IMR-90 (cell line): ENCODE measurements around the gene YKT6. TPM values are rescaled to one million over a fixed set of nuclear protein-coding genes. Genes with fewer than 3 reads are reported as not detected.

ENCODE experiments used
- ATAC-seq: fragments of 200-7000 bp; cut with Tn5 transposase; 2 replicates; pipeline ENCODE4 v1.9.1; 2020; ENCODE audit warnings: low read depth, mild to moderate bottlenecking, moderate library complexity
- BruUV-seq: library from RNA; stranded (reverse); fragments of 400-500 nt; replicated peaks from 2 replicates; lab custom pipeline; 2021; lab: Mats Ljungman, UMichigan
- CTCF ChIA-PET: fragments of 300-600 bp; formaldehyde crosslinking; extraction: SDS; loops from one replicate; lab custom pipeline; 2021; ENCODE audit warnings: antibody characterized with exemption; lab: Yijun Ruan, JAX
- POLR2A ChIA-PET: fragments of 300-600 bp; sonication (Branson Sonifier 250); formaldehyde crosslinking; loops from one replicate; lab custom pipeline; 2022; ENCODE audit warnings: antibody characterized with exemption; ENCODE audit not compliant: unreplicated experiment; lab: Charles Lee
- DNase-seq: peaks from one replicate; pipeline ENCODE4 v3.0.0; 2013
- H2AFZ ChIP-seq: replicated peaks from 2 replicates; pipeline ENCODE3; 2013; ENCODE audit warnings: low read length, mild to moderate bottlenecking; ENCODE audit not compliant: poor library complexity
- H2AK5ac ChIP-seq: 2 replicates; pipeline ENCODE4 v1.6.1; 2013; ENCODE audit warnings: low read depth, low read length, inconsistent platforms
- H2AK9ac ChIP-seq: replicated peaks from 2 replicates; pipeline ENCODE3; 2013; ENCODE audit warnings: mild to moderate bottlenecking, low read depth, low read length, moderate library complexity; ENCODE audit not compliant: poor library complexity
- H2BK120ac ChIP-seq: 2 replicates; pipeline ENCODE4 v1.6.1; 2013; ENCODE audit warnings: low read depth, low read length, inconsistent platforms
- H2BK15ac ChIP-seq: 3 replicates; pipeline ENCODE4 v1.6.1; 2013; ENCODE audit warnings: low read depth, low read length, inconsistent platforms
- H2BK20ac ChIP-seq: 2 replicates; pipeline ENCODE4 v1.6.1; 2013; ENCODE audit warnings: low read depth, mild to moderate bottlenecking, inconsistent platforms, low read length, moderate library complexity
- H2BK5ac ChIP-seq: 2 replicates; pipeline ENCODE4 v1.6.1; 2013; ENCODE audit warnings: mild to moderate bottlenecking, low read depth, low read length, inconsistent platforms; ENCODE audit not compliant: poor library complexity, severe bottlenecking
- H3K14ac ChIP-seq: replicated peaks from 2 replicates; pipeline ENCODE4 v1.6.1; 2013; ENCODE audit warnings: low read depth, low read length, inconsistent platforms
- H3K18ac ChIP-seq: 2 replicates; pipeline ENCODE4 v1.6.1; 2013; ENCODE audit warnings: low read depth, low read length, control low read depth
- H3K23ac ChIP-seq: 2 replicates; pipeline ENCODE4 v1.6.1; 2013; ENCODE audit warnings: low read depth, low read length, inconsistent platforms
- H3K27ac ChIP-seq: 2 replicates; pipeline ENCODE4 v1.5.1; 2013; ENCODE audit warnings: mild to moderate bottlenecking, control low read depth, low read length; ENCODE audit not compliant: insufficient read depth
- H3K27me3 ChIP-seq: 2 replicates; pipeline ENCODE4 v1.6.1; 2013; ENCODE audit warnings: low read length; ENCODE audit not compliant: control insufficient read depth, insufficient read depth
- H3K36me3 ChIP-seq: 2 replicates; pipeline ENCODE4 v1.6.1; 2013; ENCODE audit warnings: low read length, mixed read lengths; ENCODE audit not compliant: control insufficient read depth, insufficient read depth
- H3K4ac ChIP-seq: 2 replicates; pipeline ENCODE4 v1.6.1; 2013; ENCODE audit warnings: low read depth, low read length, inconsistent platforms
- H3K4me1 ChIP-seq: 2 replicates; pipeline ENCODE4 v1.6.1; 2013; ENCODE audit warnings: low read length, mixed read lengths; ENCODE audit not compliant: control insufficient read depth, insufficient read depth
- H3K4me2 ChIP-seq: 2 replicates; pipeline ENCODE4 v1.6.1; 2013; ENCODE audit warnings: low read depth, mild to moderate bottlenecking, control low read depth, low read length, moderate library complexity
- H3K4me3 ChIP-seq: 2 replicates; pipeline ENCODE4 v1.5.1; 2013; ENCODE audit warnings: low read depth, mild to moderate bottlenecking, control low read depth, low read length, moderate library complexity; ENCODE audit not compliant: insufficient read depth
- H3K56ac ChIP-seq: 2 replicates; pipeline ENCODE4 v1.6.1; 2013; ENCODE audit warnings: low read length, inconsistent platforms; ENCODE audit not compliant: insufficient read depth; ENCODE audit errors: extremely low read depth
- H3K79me1 ChIP-seq, 2 experiments: 2 replicates each; pipeline ENCODE4 v1.6.1; 2013; ENCODE audit warnings: low read length in 2 of 2, inconsistent platforms in 1 of 2, low read depth in 1 of 2
- H3K9ac ChIP-seq: 2 replicates; pipeline ENCODE4 v1.6.1; 2013; ENCODE audit warnings: low read depth, low read length, control low read depth
- H3K9me1 ChIP-seq: 2 replicates; pipeline ENCODE4 v1.6.1; 2013; ENCODE audit warnings: low read length, inconsistent platforms; ENCODE audit not compliant: insufficient read depth
- H3K9me3 ChIP-seq: 2 replicates; pipeline ENCODE4 v1.6.1; 2013; ENCODE audit warnings: low read length; ENCODE audit not compliant: control insufficient read depth, insufficient read depth
- H4K20me1 ChIP-seq: 2 replicates; pipeline ENCODE4 v1.6.1; 2013; ENCODE audit warnings: low read length, inconsistent platforms; ENCODE audit not compliant: insufficient read depth
- H4K5ac ChIP-seq: 2 replicates; pipeline ENCODE4 v1.6.1; 2013; ENCODE audit warnings: mild to moderate bottlenecking, low read depth, low read length, control low read depth
- H4K8ac ChIP-seq, 2 experiments: 2 replicates each; pipeline ENCODE4 v1.6.1; 2013; ENCODE audit warnings: low read depth in 2 of 2, low read length in 2 of 2, control low read depth in 1 of 2, inconsistent platforms in 1 of 2
- H4K91ac ChIP-seq: 2 replicates; pipeline ENCODE4 v1.6.1; 2013; ENCODE audit warnings: low read depth, low read length, inconsistent platforms; ENCODE audit not compliant: insufficient read depth
- CEBPB ChIP-seq: IDR thresholded peaks from 2 replicates; pipeline ENCODE4 v1.6.1; 2012; ENCODE audit warnings: low read depth, low read length, improper control_type of control experiment
- CHD1 ChIP-seq: IDR thresholded peaks from 2 replicates; pipeline ENCODE4 v1.6.1; 2012; ENCODE audit warnings: low read depth, low read length, improper control_type of control experiment
- CTCF ChIP-seq: conservative IDR thresholded peaks from 2 replicates; pipeline ENCODE4 v1.5.1; 2012; ENCODE audit warnings: mild to moderate bottlenecking, low read depth, low read length, improper control_type of control experiment
- ELK1 ChIP-seq: fragments of 150-350 bp; IDR thresholded peaks from 2 replicates; pipeline ENCODE4 v1.6.1; 2016; ENCODE audit warnings: low read depth, mild to moderate bottlenecking, low read length, moderate library complexity, borderline replicate concordance
- MAFK ChIP-seq: IDR thresholded peaks from 2 replicates; pipeline ENCODE4 v1.6.1; 2012; ENCODE audit warnings: low read depth, low read length, improper control_type of control experiment
- NFE2L2 ChIP-seq: fragments of 150-350 bp; IDR thresholded peaks from 2 replicates; pipeline ENCODE4 v1.6.1; 2016; ENCODE audit warnings: low read depth, mild to moderate bottlenecking, low read length
- RAD21 ChIP-seq: IDR thresholded peaks from 2 replicates; pipeline ENCODE4 v1.6.1; 2012; ENCODE audit warnings: low read length, improper control_type of control experiment
- RCOR1 ChIP-seq: IDR thresholded peaks from 2 replicates; pipeline ENCODE4 v1.6.1; 2012; ENCODE audit warnings: mild to moderate bottlenecking, low read length, improper control_type of control experiment; ENCODE audit not compliant: insufficient replicate concordance
- RFX5 ChIP-seq: IDR thresholded peaks from 2 replicates; pipeline ENCODE4 v1.8.0; 2012; ENCODE audit warnings: low read depth, mild to moderate bottlenecking, low read length, moderate library complexity
- SMC3 ChIP-seq: fragments of 150-350 bp; IDR thresholded peaks from 2 replicates; pipeline ENCODE4 v1.6.1; 2016; ENCODE audit warnings: low read depth, mild to moderate bottlenecking, antibody characterized with exemption, low read length, moderate library complexity
- USF2 ChIP-seq: fragments of 150-350 bp; IDR thresholded peaks from 2 replicates; pipeline ENCODE4 v1.6.1; 2017; ENCODE audit warnings: mild to moderate bottlenecking, antibody characterized with exemption, low read length, low read depth
- WGBS, 2 experiments: methylation state at CpG; one replicate each; pipeline versions ENCODE4 v1.1.5 to v1.1.7; 2013; ENCODE audit warnings: missing lambda C conversion rate in 2 of 2; ENCODE audit not compliant: insufficient read length in 1 of 2; ENCODE audit errors: extremely low coverage in 2 of 2; 5-methylcytosine and 5-hydroxymethylcytosine counted together
- dilution Hi-C: fragments of 300-500 bp; cut with HindIII; formaldehyde crosslinking; loops from one replicate; pipeline ENCODE4 v1.14.3; 2018; ENCODE audit warnings: low sequenced_read_pairs; ENCODE audit not compliant: unreplicated experiment
- in situ Hi-C: fragments of 300-500 bp; cut with MboI; formaldehyde crosslinking; loops from 3 replicates; pipeline ENCODE4 v1.14.3; 2019; ENCODE audit warnings: low sequenced_read_pairs, inconsistent platforms, mixed read lengths
- intact Hi-C: fragments of 100-400 bp; cut with micrococcal nuclease; formaldehyde crosslinking; loops from 2 replicates; pipeline ENCODE4 v1.10.0; 2022
- polyA plus RNA-seq, 3 experiments: library from polyadenylated mRNA; depleted of rRNA; stranded (reverse); fragments of >200 nt; gene quantifications; 2 replicates each; pipeline ENCODE4 v1.2.3, GENCODE V29; 2012; ENCODE audit warnings: low replicate concordance in 1 of 3
- total RNA-seq: library from RNA; depleted of rRNA; stranded (reverse); fragments of >200 nt; gene quantifications from 2 replicates; pipeline ENCODE4 v1.2.3, GENCODE V29; 2012

YKT6 gene
- total and polyA plus RNA-seq, 2 of the 4 experiments (the other 2 are of a cell fraction), result 115 to 120 TPM

- H2AFZ ChIP-seq, result no peak overlapping the region
- intact Hi-C loops, result no loop called here
- ATAC-seq (no peak), DNase-seq (no peak)
- peaks cover 24% of the 10 kb centered on the region for H4K20me1 ChIP-seq
- no peak for TF ChIP-seq RFX5
- no peak for TF ChIP-seq NFE2L2
- no peak for TF ChIP-seq CHD1
- no peak for TF ChIP-seq SMC3
- TF ChIP-seq RAD21, result no peak
- TF ChIP-seq MAFK, result no peak
- no peak for TF ChIP-seq ELK1
- TF ChIP-seq CTCF, result no peak
- no peak for TF ChIP-seq RCOR1
- TF ChIP-seq USF2, result no peak
- no peak for TF ChIP-seq CEBPB
- no peak overlapping the region for H3K56ac ChIP-seq
- peaks cover 27 to 59% of the 10 kb centered on the region in 2 experiments for H3K79me1 ChIP-seq
- no peak overlapping the region for H3K4me3 ChIP-seq
- no peak overlapping the region for H3K23ac ChIP-seq
- no peak overlapping the region for H2BK15ac ChIP-seq
- POLR2A ChIA-PET, result no interaction called here
- no peak overlapping the region for H3K4ac ChIP-seq
- H3K14ac ChIP-seq, result no peak overlapping the region
- no peak overlapping the region for H2BK5ac ChIP-seq
- dilution Hi-C loops, result no loop called here
- WGBS, 2 experiments, result no CpG with 5 or more reads among the region's 7 CpGs
- H4K8ac ChIP-seq, result no peak overlapping the region
- CTCF ChIA-PET, result no interaction called here
- peaks cover 73% of the 10 kb centered on the region for H3K36me3 ChIP-seq
- H3K27ac ChIP-seq, result no peak overlapping the region
- no peak overlapping the region for H2AK5ac ChIP-seq
- no peak overlapping the region for H2BK120ac ChIP-seq
- no peak overlapping the region for H4K91ac ChIP-seq
- H2BK20ac ChIP-seq, result no peak overlapping the region
- H3K18ac ChIP-seq, result no peak overlapping the region
- H3K4me1 ChIP-seq, result no peaks in the 10 kb centered on the region
- H3K9ac ChIP-seq, result no peak overlapping the region
- no peaks in the 10 kb centered on the region for H3K27me3 ChIP-seq
- in situ Hi-C loops, result no loop called here
- BruUV-seq, result no TSS peak
- no peak overlapping the region for H2AK9ac ChIP-seq
- peaks cover 4% of the 10 kb centered on the region for H3K9me1 ChIP-seq
- no peaks in the 10 kb centered on the region for H3K9me3 ChIP-seq
- no peak overlapping the region for H3K4me2 ChIP-seq
- no peak overlapping the region for H4K5ac ChIP-seq
Measured at GRCh38 chr7:44208085-44208484, 7.3 kb downstream of the YKT6 start.
